ENCODE data around the gene SULT6B1.
A peak's percentile ranks its signal among the peaks of the same experiment; 100 is the strongest.

Gene SULT6B1

DNA sequence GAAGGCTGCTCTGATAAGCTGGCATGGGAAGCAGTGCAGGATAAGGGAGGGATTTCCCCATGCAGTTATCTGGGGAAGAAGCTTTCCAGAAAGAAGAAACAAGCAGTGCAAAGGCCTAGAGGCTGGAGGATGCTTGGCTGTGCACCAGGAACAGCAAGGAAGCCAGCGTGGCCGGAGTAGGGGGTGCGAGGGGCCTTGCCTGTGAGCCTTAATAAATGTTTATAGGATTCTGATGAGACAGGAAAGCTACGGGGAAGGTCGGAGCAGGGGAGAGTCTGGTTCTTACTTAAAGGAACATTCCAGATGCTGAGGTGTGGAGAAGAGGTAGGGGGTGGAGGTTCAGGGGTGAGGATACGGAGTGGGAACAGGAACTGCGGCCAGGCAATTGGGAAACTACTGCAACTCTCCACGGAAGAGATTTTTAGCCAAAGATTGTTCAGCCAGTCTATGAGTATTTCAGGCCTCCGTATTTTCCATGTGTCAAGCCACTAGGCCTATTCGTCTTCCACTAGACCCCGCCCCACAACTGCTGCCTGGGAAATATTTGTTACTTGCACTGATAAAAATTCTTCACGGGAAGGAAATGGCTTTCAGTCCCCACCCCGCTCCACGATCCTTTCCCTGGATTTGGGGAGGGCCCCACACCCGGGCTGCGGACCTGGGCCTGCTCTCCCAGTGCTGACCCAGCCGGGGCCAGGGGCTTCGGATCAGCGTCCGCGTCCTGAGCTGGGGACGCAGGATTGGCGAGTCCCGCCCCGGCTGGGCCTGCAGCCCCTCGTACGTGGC is 32.2 kb downstream of the SULT6B1 start:
- DNase-seq (ENCODE audit: extremely low spot score, insufficient read length, low read depth) (no peak), FAIRE-seq (no peak)

- DNase-seq (ENCODE audit: extremely low spot score, insufficient read length, low read depth) (no peak), FAIRE-seq (no peak)
These were observed 33.7 kb downstream of the SULT6B1 start for GRCh38 chr2:37154785-37155184.

- no peak for FAIRE-seq
These were observed 35.2 kb downstream of the SULT6B1 start for GRCh38 chr2:37153224-37153623.

GRCh38 chr2:37149626-37150322 is 38.7 kb downstream of the SULT6B1 start:
- peak; percentile 15 for FAIRE-seq
- DNase-seq (ENCODE audit: extremely low spot score, insufficient read length, low read depth) = no peak

More at GRCh38 chr2:37153224-37153623, 35.2 kb downstream of the SULT6B1 start:
- no peak for DNase-seq (ENCODE audit: extremely low spot score, insufficient read length, low read depth)

DNA sequence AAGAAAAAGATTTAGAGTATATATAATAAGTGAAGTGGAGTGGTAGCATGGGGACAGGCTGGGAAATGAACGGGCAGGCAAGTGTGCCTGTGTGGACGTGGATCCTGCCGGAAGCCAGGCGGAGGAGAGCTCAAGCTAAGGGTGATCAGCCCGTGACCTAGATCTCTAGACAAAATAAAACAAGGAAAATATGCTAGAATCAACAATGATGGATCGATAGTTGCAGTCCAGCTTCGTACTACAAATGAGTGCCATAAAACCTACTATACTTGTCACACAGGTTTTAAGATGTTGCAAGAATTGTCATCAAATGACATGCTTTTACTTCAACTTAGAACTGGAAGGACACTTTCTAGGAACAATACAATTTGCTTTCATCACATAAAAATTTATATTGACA is 40.1 kb downstream of the SULT6B1 start:
- FAIRE-seq (no peak), DNase-seq (ENCODE audit: extremely low spot score, insufficient read length, low read depth) (no peak)

- FAIRE-seq (no peak), DNase-seq (ENCODE audit: extremely low spot score, insufficient read length, low read depth) (no peak)
These were observed 42.4 kb downstream of the SULT6B1 start for GRCh38 chr2:37146062-37146461.

DNA sequence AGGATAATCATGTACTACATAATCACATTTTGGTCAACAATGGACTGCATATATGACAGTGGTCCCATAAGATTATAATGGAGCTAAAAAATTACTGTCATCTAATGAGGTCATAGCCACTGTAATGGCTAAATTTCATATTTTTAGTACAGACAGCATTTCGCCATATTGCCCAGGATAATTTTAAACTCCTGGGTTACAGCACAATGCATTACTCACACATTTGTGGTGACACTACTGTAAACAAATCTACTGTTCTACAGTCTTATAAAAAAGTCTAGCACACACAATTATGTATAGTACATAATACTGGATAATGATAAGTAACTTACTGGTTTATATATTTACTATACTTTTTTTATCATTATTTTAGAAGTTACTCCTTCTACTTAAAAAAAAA is 44.5 kb downstream of the SULT6B1 start:
- FAIRE-seq (no peak), DNase-seq (ENCODE audit: extremely low spot score, insufficient read length, low read depth) (no peak)

DNA sequence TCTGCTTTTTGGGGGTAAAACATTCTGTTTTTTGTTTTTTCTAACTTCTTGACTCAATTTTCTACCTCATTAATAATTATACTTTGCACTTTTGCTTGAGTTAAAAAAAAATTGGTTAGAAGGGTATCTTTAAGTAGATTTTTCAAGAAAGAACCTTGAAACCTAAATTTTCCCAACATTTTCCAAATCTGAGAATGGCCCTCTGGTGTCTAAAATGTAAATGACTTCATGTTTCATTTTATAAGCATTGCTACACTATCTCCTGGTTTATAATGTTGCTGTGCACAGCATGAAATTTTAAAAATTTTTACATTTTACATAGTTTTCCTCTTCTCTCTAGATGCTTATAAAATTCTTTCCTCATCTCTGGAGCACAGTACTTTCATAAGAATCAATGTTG is 45.9 kb downstream of the SULT6B1 start:
- FAIRE-seq (no peak), DNase-seq (ENCODE audit: extremely low spot score, insufficient read length, low read depth) (no peak)

GRCh38 chr2:37132914-37133313 is 55.6 kb downstream of the SULT6B1 start:
- no peak for FAIRE-seq
- no peak for DNase-seq (ENCODE audit: extremely low spot score, insufficient read length, low read depth)

- FAIRE-seq (no peak), DNase-seq (ENCODE audit: extremely low spot score, insufficient read length, low read depth) (no peak)
These were observed 63.1 kb downstream of the SULT6B1 start for GRCh38 chr2:37125416-37125815.

DNA sequence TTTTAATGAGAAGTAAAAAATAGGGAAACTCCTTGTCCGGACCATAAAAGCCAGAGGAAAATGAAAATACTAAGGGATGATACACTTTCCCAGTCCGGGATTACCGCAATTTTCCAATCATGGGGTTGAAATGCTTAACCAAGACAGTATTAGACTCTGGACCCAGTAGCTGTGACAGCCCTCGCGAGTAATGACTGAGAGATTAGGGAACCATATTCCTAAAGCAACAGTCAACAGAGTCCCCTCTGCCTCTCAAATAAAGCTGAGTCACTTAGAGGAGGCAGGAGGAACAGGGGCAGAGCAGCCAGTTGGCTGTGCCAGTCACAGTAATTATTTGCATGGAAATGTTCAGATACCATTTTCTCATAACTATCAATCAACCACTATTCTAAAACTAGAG is 69.3 kb downstream of the SULT6B1 start:
- no peak for FAIRE-seq
- DNase-seq (ENCODE audit: extremely low spot score, insufficient read length, low read depth) = no peak

All from GM18507 (cell line).